Inflammatory macrophage treated with lipopolysaccharide for 4 hours (primary cell): ENCODE measurements around the gene MS4A12.
"Not testable (repeated sequence)": the region's sequence is repeated elsewhere in the genome, so short reads cannot be mapped to it uniquely, and the experiment has no call there.

Source experiments
- DNase-seq: peaks from one replicate; pipeline ENCODE4 v3.0.0-alpha.2; 2020

Gene MS4A12

DNA sequence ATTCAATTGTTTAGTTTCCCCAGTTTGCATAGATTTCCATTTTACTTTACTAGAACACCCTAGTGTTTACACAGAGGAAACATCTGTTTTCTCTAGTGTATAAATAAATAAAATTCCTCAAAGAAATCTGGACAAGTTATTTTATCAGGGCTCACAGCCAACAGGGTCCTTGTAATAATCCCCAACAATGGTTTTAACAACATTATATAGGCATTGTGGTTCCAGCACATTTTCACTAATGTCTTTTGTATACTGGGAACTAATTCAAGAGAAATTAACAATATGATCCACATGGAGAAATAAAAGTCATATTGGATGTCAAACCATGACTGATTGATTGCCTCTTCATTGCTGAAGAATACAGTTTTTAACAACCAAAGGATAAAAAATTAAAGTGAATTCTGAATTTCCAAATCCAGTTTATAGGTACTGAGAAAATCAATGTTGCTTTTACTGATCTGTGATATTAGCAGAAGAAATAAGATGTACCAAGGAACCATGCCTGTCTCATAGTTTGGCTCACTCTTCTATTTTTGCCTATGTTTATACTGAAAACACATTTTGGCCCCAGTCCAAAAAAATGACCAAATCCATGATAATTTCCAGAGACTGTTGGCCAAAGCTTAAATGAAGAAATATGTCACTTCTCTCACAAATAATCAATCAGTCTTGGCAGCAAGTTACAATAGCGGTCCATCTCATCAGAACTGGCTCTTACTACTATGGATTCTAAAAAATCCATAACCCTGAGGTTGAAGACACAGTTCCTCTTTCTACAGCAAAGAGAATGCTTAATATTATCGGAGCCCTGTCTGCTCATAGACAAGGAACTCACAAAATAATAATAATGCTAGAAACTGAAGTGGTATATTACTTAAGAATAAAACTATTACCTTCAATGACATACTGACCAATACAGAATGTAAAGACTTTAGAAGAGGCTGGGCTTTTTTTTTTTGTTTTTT is 21.2 kb downstream of the MS4A12 start:
- no peak for DNase-seq

DNA sequence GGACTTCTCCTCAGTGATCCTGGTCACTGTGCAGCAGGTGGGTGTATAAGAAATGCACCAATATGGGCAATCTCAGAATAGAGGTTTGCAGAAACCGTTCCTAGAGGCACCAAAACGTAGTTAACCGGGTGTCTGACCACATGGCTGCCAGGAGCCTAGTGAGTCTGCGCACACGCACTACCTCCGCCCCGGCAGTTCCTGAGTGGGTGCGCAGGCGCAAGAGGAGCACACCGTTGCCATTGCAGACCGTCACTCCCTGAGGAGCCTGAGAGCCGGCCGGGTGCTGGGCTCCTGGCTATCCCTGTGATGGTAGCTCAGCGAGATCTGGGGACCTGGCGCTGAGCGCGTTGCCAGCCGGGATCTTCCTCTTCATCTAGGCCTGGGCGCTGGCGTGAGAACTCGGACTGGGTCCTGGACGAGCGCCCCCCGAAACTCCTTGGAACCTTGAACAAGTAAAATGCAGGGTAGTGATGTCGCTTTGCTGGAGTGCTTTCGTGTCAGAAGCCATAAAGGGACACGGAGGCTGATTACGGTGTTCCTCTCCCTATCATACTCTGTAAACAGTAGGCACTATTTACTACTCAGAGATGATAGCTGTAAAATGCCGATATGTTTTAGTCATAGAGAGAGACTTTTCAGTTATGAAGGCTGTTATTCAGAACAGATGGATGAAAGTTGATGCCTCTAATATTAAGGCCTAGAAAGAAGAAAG is 22.7 kb downstream of the MS4A12 start, which contains the start of gene MS4A13:
Gene MS4A13 (plus strand): TSS at position 249 of the 712 bp plus-strand sequence. CDS start 2,692 bp downstream, outside the sequence.
- no peak for DNase-seq

DNA sequence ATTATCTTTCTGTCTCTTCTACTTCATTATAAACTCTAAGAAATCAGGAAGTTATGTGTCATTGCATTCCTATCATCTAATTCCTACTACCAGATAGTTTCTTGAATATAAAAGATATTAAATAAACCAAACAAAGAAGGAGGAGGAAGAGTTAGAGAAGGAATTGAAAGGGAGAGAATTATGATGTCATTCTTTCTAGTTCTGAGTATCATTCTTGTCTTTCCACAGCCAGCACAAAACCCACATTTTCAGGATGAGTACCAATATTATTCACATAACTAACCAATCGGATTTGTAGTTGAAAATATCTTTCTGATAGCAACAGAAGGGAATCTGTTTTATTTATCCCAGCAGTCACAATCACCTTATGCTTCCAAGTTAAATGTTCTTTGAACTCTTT is 35.9 kb downstream of the MS4A12 start:
- DNase-seq, result no peak

GRCh38 chr11:60528934-60529333 is 36.4 kb downstream of the MS4A12 start:
- DNase-seq, result peak; percentile 77

DNA sequence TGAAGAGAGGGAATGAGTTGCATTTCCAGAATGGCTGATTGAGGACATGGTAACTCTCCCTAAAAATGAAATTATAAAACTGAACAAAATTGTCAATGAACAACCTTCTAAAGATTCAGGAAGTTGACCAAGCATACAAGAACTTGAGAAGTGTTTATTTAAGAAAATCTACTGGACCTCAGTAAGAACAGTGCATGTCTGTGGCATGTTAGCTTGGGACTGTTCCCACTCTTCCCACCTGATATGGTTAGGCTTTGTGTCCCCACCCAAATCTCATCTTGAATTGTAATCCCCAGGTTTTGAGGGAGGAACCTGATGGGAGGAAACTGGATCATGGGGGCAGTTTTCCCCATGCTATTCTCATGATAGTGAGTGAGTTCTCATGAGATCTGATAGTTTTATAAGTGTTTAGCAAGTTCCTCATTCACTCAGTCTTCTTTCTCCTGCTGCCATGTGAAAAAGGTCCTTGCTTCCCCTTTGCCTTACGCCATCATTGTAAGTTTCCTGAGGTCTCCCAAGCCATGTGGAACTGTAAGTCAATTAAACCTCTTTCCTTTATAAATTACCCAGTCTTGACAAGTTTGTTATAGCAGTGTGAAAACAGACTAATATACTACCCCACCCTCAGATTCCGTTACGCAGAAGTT is 38.0 kb downstream of the MS4A12 start:
- peak; percentile 45 for DNase-seq

- DNase-seq, result not testable (repeated sequence)
Observed at GRCh38 chr11:60532383-60532782, 39.8 kb downstream of the MS4A12 start.

DNA sequence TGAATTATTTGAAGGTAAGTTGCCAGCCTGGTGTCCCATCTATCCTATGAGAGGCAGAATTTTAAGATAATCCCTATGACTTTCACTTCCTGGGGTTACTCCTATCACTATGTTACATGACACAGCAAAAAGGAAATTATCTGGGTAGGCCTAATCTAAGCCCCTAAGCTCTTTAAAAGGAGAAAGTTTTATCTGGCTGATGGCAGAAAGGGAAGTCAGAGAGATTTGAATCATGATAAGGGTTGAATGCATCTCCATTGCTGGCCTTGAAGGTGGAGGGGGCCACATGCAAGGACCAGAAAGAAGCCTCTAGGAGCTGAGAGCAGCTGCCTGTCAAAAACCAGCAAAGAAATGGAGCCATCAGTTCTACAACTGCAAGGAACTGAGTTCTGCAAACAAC is 46.0 kb downstream of the MS4A12 start:
- DNase-seq, result not testable (repeated sequence)

GRCh38 chr11:60544077-60544476 is 51.5 kb downstream of the MS4A12 start:
- DNase-seq, result no peak
